ENCODE data around the gene OSBPL8.
"Not testable (repeated sequence)": the region's sequence is repeated elsewhere in the genome, so short reads cannot be mapped to it uniquely, and the experiment has no call there.

Gene OSBPL8

GRCh38 chr12:76375939-76376338 is 183.6 kb downstream of the OSBPL8 start:
- H3K36me3 Mint-ChIP-seq (ENCODE audit: low read depth): peaks cover 49% of the 10 kb centered on the region

GRCh38 chr12:76375470-76375869 is 184.1 kb downstream of the OSBPL8 start:
- H3K27me3 Mint-ChIP-seq (ENCODE audit: low read depth): no peaks in the 10 kb centered on the region
- no peaks in the 10 kb centered on the region for H3K9me3 Mint-ChIP-seq
- no peak for TF ChIP-seq CTCF (IDR thresholded peaks at IDR 0.05; ENCODE audit: unreplicated experiment in 3 of 3)
- H3K4me3 Mint-ChIP-seq: no peak overlapping the region
- H3K4me1 Mint-ChIP-seq: no peaks in the 10 kb centered on the region
- H3K27ac Mint-ChIP-seq: no peak overlapping the region
- H3K36me3 Mint-ChIP-seq (ENCODE audit: low read depth): peaks cover 54% of the 10 kb centered on the region

More at GRCh38 chr12:76375939-76376338, 183.6 kb downstream of the OSBPL8 start:
- H3K4me1 Mint-ChIP-seq: no peaks in the 10 kb centered on the region
- TF ChIP-seq CTCF (IDR thresholded peaks at IDR 0.05; ENCODE audit: unreplicated experiment in 3 of 3): no peak
- no peak overlapping the region for H3K4me3 Mint-ChIP-seq
- no peaks in the 10 kb centered on the region for H3K9me3 Mint-ChIP-seq
- H3K27ac Mint-ChIP-seq: no peak overlapping the region
- H3K27me3 Mint-ChIP-seq (ENCODE audit: low read depth): no peaks in the 10 kb centered on the region

- no peaks in the 10 kb centered on the region for H3K27me3 Mint-ChIP-seq (ENCODE audit: low read depth)
Measured at GRCh38 chr12:76374386-76375020, 185.1 kb downstream of the OSBPL8 start.

GRCh38 chr12:76368230-76368629 is 191.3 kb downstream of the OSBPL8 start:
- peaks cover 38% of the 10 kb centered on the region for H3K9me3 Mint-ChIP-seq
- no peak overlapping the region for H3K4me3 Mint-ChIP-seq
- no peak for TF ChIP-seq CTCF (IDR thresholded peaks at IDR 0.05; ENCODE audit: unreplicated experiment in 3 of 3)
- H3K27me3 Mint-ChIP-seq (ENCODE audit: low read depth): no peaks in the 10 kb centered on the region
- H3K36me3 Mint-ChIP-seq (ENCODE audit: low read depth): peaks cover 80% of the 10 kb centered on the region
- no peaks in the 10 kb centered on the region for H3K4me1 Mint-ChIP-seq
- H3K27ac Mint-ChIP-seq: no peak overlapping the region

More at GRCh38 chr12:76374386-76375020, 185.1 kb downstream of the OSBPL8 start:
- Mint-ChIP-seq H3K4me3 (no peak overlapping the region), H3K4me1 (no peaks in the 10 kb centered on the region), H3K36me3 (ENCODE audit: low read depth) (peaks cover 63% of the 10 kb centered on the region), H3K27ac (no peak overlapping the region), H3K9me3 (peaks cover 1% of the 10 kb centered on the region)
- TF ChIP-seq CTCF (IDR thresholded peaks at IDR 0.05; ENCODE audit: unreplicated experiment in 3 of 3): no peak

GRCh38 chr12:76366163-76366562 is 193.4 kb downstream of the OSBPL8 start:
- H3K27ac Mint-ChIP-seq: no peak overlapping the region
- H3K4me3 Mint-ChIP-seq: no peak overlapping the region
- H3K4me1 Mint-ChIP-seq: no peaks in the 10 kb centered on the region
- no peak for TF ChIP-seq CTCF (IDR thresholded peaks at IDR 0.05; ENCODE audit: unreplicated experiment in 3 of 3)
- H3K9me3 Mint-ChIP-seq: peaks cover 43% of the 10 kb centered on the region
- H3K27me3 Mint-ChIP-seq (ENCODE audit: low read depth): no peaks in the 10 kb centered on the region
- H3K36me3 Mint-ChIP-seq (ENCODE audit: low read depth): peaks cover 95% of the 10 kb centered on the region

GRCh38 chr12:76364131-76364530 is 195.4 kb downstream of the OSBPL8 start:
- not testable (repeated sequence) for H3K4me3 Mint-ChIP-seq; H3K27ac Mint-ChIP-seq; H3K27me3 Mint-ChIP-seq (ENCODE audit: low read depth); H3K4me1 Mint-ChIP-seq
- Mint-ChIP-seq H3K36me3 (ENCODE audit: low read depth) (peaks cover 90% of the 10 kb centered on the region), H3K9me3 (peaks cover 39% of the 10 kb centered on the region)
